Mucosa of descending colon (tissue), 3 donors: ENCODE results near the gene ERBB2. TPM values are rescaled to one million over a fixed set of nuclear protein-coding genes. Genes with fewer than 3 reads are reported as not detected.

Source experiments
- ATAC-seq: fragments of 200-7000 bp; cut with Tn5 transposase; one replicate; pipeline ENCODE4 v1.9.1; 2020; ENCODE audit warnings: mild to moderate bottlenecking, moderate library complexity
- DNase-seq, 3 donors: peaks; one replicate each; pipeline ENCODE4 v3.0.0-alpha.2; 2020
- H3K36me3 ChIP-seq: fragments of 200-600 bp; one replicate; pipeline ENCODE4 v1.8.0; 2021; ENCODE audit warnings: low read depth, mild to moderate bottlenecking
- H3K4me1 ChIP-seq: fragments of 200-600 bp; one replicate; pipeline ENCODE4 v1.8.0; 2021; ENCODE audit warnings: low read depth, mild to moderate bottlenecking
- H3K4me3 ChIP-seq: fragments of 200-600 bp; one replicate; pipeline ENCODE4 v1.8.0; 2021; ENCODE audit warnings: mild to moderate bottlenecking
- H3K9me3 ChIP-seq: fragments of 200-600 bp; one replicate; pipeline ENCODE4 v1.8.0; 2021; ENCODE audit warnings: mild to moderate bottlenecking
- CTCF ChIP-seq: fragments of 200-600 bp; IDR thresholded peaks from one replicate; pipeline ENCODE4 v1.8.0; 2022; ENCODE audit warnings: antibody characterized with exemption, mild to moderate bottlenecking
- intact Hi-C, 2 donors: fragments of 100-400 bp; cut with DNase I in 1 of 2; cut with micrococcal nuclease in 1 of 2; formaldehyde crosslinking; loops; one replicate each; pipeline versions ENCODE4 v1.11.0 to v1.11.1; 2022; cut with DNase I, micrococcal nuclease
- total RNA-seq, 3 donors: library from RNA; stranded (reverse); fragmentation: NEBNext Ultra II Directional in 2 of 3; extraction: Animal tissue kit (Norgen Biotek cat#: 25700) in 2 of 3; gene quantifications; one replicate each; pipeline versions ENCODE4 v1.2.1 to v1.2.4, GENCODE V29; 2021 to 2023
- donor health status: DM: no; HTN: no; CAD: no; lungs with moderate emphysema.
- donor health status: DM: no; HTN: no; CAD: no.
- donor health status: DM: no; HTN: yes; CAD: no.

Gene ERBB2
- total RNA-seq, 3 donors from 2014 or later, result 104 to 284 (median 161) TPM

- H3K4me3 ChIP-seq, result no peak overlapping the region
- no peaks in the 10 kb centered on the region for H3K9me3 ChIP-seq
- H3K36me3 ChIP-seq, result no peaks in the 10 kb centered on the region
- ATAC-seq (peak; percentile 51), DNase-seq (peak in 1 of 3 donors; percentile 46)
- no peak for TF ChIP-seq CTCF
- intact Hi-C loops, result no loop called here
- peaks cover 36% of the 10 kb centered on the region for H3K4me1 ChIP-seq
Measured at GRCh38 chr17:39679521-39680192, 20.2 kb upstream of the ERBB2 start.

- H3K4me1 ChIP-seq, result peaks cover 26% of the 10 kb centered on the region
- no peak overlapping the region for H3K4me3 ChIP-seq
- H3K36me3 ChIP-seq, result no peaks in the 10 kb centered on the region
- TF ChIP-seq CTCF, result no peak
- no peaks in the 10 kb centered on the region for H3K9me3 ChIP-seq
- intact Hi-C loops, result no loop called here
- ATAC-seq (no peak), DNase-seq (no peak)
Measured at GRCh38 chr17:39683295-39683939, 16.4 kb upstream of the ERBB2 start.

- no peaks in the 10 kb centered on the region for H3K9me3 ChIP-seq
- TF ChIP-seq CTCF, result no peak
- peaks cover 22% of the 10 kb centered on the region for H3K4me1 ChIP-seq
- ATAC-seq (no peak), DNase-seq (peak in 2 of 3 donors; percentile 16 to 48)
- intact Hi-C loops, result no loop called here
- no peaks in the 10 kb centered on the region for H3K36me3 ChIP-seq
- no peak overlapping the region for H3K4me3 ChIP-seq
Measured at GRCh38 chr17:39684369-39685192, 15.3 kb upstream of the ERBB2 start.

- no peak for TF ChIP-seq CTCF
- Histone ChIP-seq H3K4me1 (peaks cover 14% of the 10 kb centered on the region), H3K4me3 (no peak overlapping the region), H3K36me3 (no peaks in the 10 kb centered on the region), H3K9me3 (no peaks in the 10 kb centered on the region)
- ATAC-seq (peak; percentile 21), DNase-seq (peak in 1 of 3 donors; percentile 34)
- intact Hi-C loops, result no loop called here
Measured at GRCh38 chr17:39687101-39687545, 12.7 kb upstream of the ERBB2 start.

GRCh38 chr17:39687546-39688474, 12.1 kb upstream of the ERBB2 start, which contains the start of gene PGAP3:
PGAP3 (minus strand) TSS chr17:39688057; CDS start chr17:39688014, 43 bp downstream.
- Histone ChIP-seq H3K4me3 (peak within 1 kb of the TSS; percentile 33), H3K36me3 (no peaks in the 10 kb centered on the region), H3K4me1 (peaks cover 14% of the 10 kb centered on the region), H3K9me3 (no peaks in the 10 kb centered on the region)
- intact Hi-C loops, result no loop called here
- DNase-seq (peak; percentile 89 to 95 (median 93)), ATAC-seq (peak; percentile 95)
- TF ChIP-seq CTCF, result no peak
